ENCODE data around the gene NOL11. TPM values are rescaled to one million over a fixed set of nuclear protein-coding genes. Genes with fewer than 3 reads are reported as not detected.

The NOL11 gene
- total and polyA plus RNA-seq, 2 of the 4 experiments (the other 2 are of a cell fraction) = 26.2 to 58.3 TPM

DNA sequence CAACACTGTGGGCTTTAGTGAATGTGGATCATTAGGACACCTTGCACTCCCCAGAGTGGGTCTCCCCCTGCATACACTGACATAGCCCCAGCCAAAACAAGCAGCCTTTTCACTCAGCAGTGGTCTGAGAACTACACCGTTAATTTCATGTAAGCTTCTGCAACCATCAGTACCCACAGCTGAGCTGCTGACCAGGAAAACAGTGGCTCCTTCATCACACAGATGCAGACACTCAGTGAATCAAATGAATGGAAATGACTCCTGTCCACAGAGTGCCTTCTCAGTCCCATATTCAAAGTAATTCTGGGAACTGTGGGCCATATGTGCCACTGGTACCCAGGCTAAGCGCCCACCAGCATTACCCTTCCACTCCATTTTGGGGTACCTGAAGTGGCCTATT lies 39.3 kb upstream of the NOL11 start:
- Histone ChIP-seq H3K4ac (ENCODE audit: low read depth, low read length) (no peak overlapping the region), H3K79me1 (ENCODE audit: low read depth in 1 of 2, low read length in 2 of 2) (no peaks in the 10 kb centered on the region), H3K9me1 (ENCODE audit: insufficient read depth, low read length) (no peaks in the 10 kb centered on the region), H2BK120ac (ENCODE audit: low read depth, low read length) (no peak overlapping the region), H3K14ac (replicated peaks; ENCODE audit: low read depth, low read length) (no peak overlapping the region), H4K5ac (ENCODE audit: low read depth, low read length) (no peak overlapping the region), H2AFZ (replicated peaks; ENCODE audit: low read length, poor library complexity) (no peak overlapping the region), H2BK20ac (ENCODE audit: low read depth, low read length) (no peak overlapping the region), H4K91ac (ENCODE audit: insufficient read depth, low read depth, low read length) (no peak overlapping the region), H3K4me2 (ENCODE audit: low read depth, low read length) (no peak overlapping the region), H3K27ac (ENCODE audit: insufficient read depth, low read length) (no peak overlapping the region), H3K18ac (ENCODE audit: low read depth, low read length) (no peak overlapping the region), H2AK5ac (ENCODE audit: low read depth, low read length) (no peak overlapping the region), H3K9ac (ENCODE audit: low read depth, low read length) (no peak overlapping the region), H3K4me1 (ENCODE audit: control insufficient read depth, insufficient read depth, low read length) (no peaks in the 10 kb centered on the region), H3K27me3 (ENCODE audit: control insufficient read depth, insufficient read depth, low read length) (no peaks in the 10 kb centered on the region), H3K56ac (ENCODE audit: extremely low read depth, insufficient read depth, low read length) (no peak overlapping the region), H4K8ac (ENCODE audit: low read depth in 2 of 2, low read length in 2 of 2) (no peak overlapping the region), H3K23ac (ENCODE audit: low read depth, low read length) (no peak overlapping the region), H3K4me3 (ENCODE audit: insufficient read depth, low read depth, low read length) (no peak overlapping the region), H2BK15ac (ENCODE audit: low read depth, low read length) (no peak overlapping the region), H3K36me3 (ENCODE audit: control insufficient read depth, insufficient read depth, low read length) (no peaks in the 10 kb centered on the region), H2AK9ac (replicated peaks; ENCODE audit: low read depth, low read length, poor library complexity) (no peak overlapping the region), H4K20me1 (ENCODE audit: insufficient read depth, low read length) (no peaks in the 10 kb centered on the region), H2BK5ac (ENCODE audit: low read depth, low read length, poor library complexity, severe bottlenecking) (no peak overlapping the region), H3K9me3 (ENCODE audit: control insufficient read depth, insufficient read depth, low read length) (no peaks in the 10 kb centered on the region)
- ChIA-PET POLR2A (ENCODE audit: unreplicated experiment) (no interaction called here), CTCF (no interaction called here)
- in situ Hi-C loops (cut with MboI; ENCODE audit: low sequenced_read_pairs) (no loop called here), dilution Hi-C loops (cut with HindIII; ENCODE audit: low sequenced_read_pairs, unreplicated experiment) (no loop called here), intact Hi-C loops (cut with micrococcal nuclease) (no loop called here)
- TF ChIP-seq BHLHE40 (IDR thresholded peaks at IDR 0.05; ENCODE audit: low read depth, low read length) (no peak), POLR2A (IDR thresholded peaks at IDR 0.05; ENCODE audit: low read depth, low read length) (no peak), RCOR1 (IDR thresholded peaks at IDR 0.05; ENCODE audit: insufficient replicate concordance, low read length) (no peak), FOS (IDR thresholded peaks at IDR 0.05; ENCODE audit: low read depth, low read length) (no peak), MAZ (IDR thresholded peaks at IDR 0.05; ENCODE audit: borderline replicate concordance, low read depth, low read length) (no peak), RFX5 (IDR thresholded peaks at IDR 0.05; ENCODE audit: low read depth, low read length) (no peak), CEBPB (IDR thresholded peaks at IDR 0.05; ENCODE audit: low read depth, low read length) (no peak)
- TF ChIP-seq, protein P1, sequence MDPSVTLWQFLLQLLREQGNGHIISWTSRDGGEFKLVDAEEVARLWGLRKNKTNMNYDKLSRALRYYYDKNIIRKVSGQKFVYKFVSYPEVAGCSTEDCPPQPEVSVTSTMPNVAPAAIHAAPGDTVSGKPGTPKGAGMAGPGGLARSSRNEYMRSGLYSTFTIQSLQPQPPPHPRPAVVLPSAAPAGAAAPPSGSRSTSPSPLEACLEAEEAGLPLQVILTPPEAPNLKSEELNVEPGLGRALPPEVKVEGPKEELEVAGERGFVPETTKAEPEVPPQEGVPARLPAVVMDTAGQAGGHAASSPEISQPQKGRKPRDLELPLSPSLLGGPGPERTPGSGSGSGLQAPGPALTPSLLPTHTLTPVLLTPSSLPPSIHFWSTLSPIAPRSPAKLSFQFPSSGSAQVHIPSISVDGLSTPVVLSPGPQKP (IDR thresholded peaks at IDR 0.05; ENCODE audit: borderline replicate concordance, low read depth, low read length) = no peak
- WGBS, 2 experiments (ENCODE audit: extremely low coverage in 2 of 2, insufficient read length in 1 of 2) = no CpG with 5 or more reads among the region's 2 CpGs
- no TSS peak for BruUV-seq (replicated peaks)
- ATAC-seq (ENCODE audit: low read depth) = no peak
- DNase-seq = no peak
